SK-N-MC (cell line): ENCODE measurements around the gene MAP4K2.

Experiments
- DNase-seq: peaks from one replicate; pipeline ENCODE4 v3.0.0-alpha.2; 2011; ENCODE audit warnings: low read depth, low spot score
- H3K27ac ChIP-seq: fragments of 200-600 bp; sonication (generic); 2 replicates; pipeline ENCODE4 v1.5.1; 2016; ENCODE audit warnings: mixed run types
- H3K36me3 ChIP-seq: fragments of 200-600 bp; sonication (generic); 2 replicates; pipeline ENCODE4 v1.6.1; 2017; ENCODE audit warnings: antibody characterized with exemption, low read length, mixed read lengths; ENCODE audit not compliant: insufficient read depth
- H3K4me3 ChIP-seq: fragments of 200-600 bp; sonication (generic); 2 replicates; pipeline ENCODE4 v1.5.1; 2016
- H3K9ac ChIP-seq: fragments of 200-600 bp; sonication (generic); 2 replicates; pipeline ENCODE4 v1.8.0; 2017; ENCODE audit warnings: mixed run types, mixed read lengths; ENCODE audit not compliant: insufficient read length
- H3K9me3 ChIP-seq: fragments of 200-600 bp; sonication (generic); 2 replicates; pipeline ENCODE4 v1.6.1; 2017; ENCODE audit warnings: low read depth, mild to moderate bottlenecking, antibody characterized with exemption, low read length, moderate library complexity, mixed read lengths
- EZH2 ChIP-seq: fragments of 200-600 bp; sonication (generic); IDR thresholded peaks from one replicate; pipeline ENCODE4 v1.6.1; 2017; ENCODE audit warnings: antibody characterized with exemption
- FOXP2 ChIP-seq: optimal IDR thresholded peaks from 2 replicates; pipeline ENCODE3; 2011; ENCODE audit warnings: mild to moderate bottlenecking, moderate library complexity; ENCODE audit not compliant: insufficient read depth; ENCODE audit errors: extremely low read length, control extremely low read depth
- POLR2AphosphoS5 ChIP-seq: IDR thresholded peaks from 2 replicates; pipeline ENCODE4 v1.6.1; 2012; ENCODE audit warnings: mild to moderate bottlenecking, low read depth, low read length, borderline replicate concordance

MAP4K2 gene

GRCh38 chr11:64834031-64834722 is 31.2 kb upstream of the MAP4K2 start:
- Histone ChIP-seq H3K4me3 (no peak overlapping the region), H3K9ac (no peak overlapping the region), H3K9me3 (no peaks in the 10 kb centered on the region), H3K27ac (no peak overlapping the region), H3K36me3 (no peaks in the 10 kb centered on the region)
- no peak for DNase-seq
- TF ChIP-seq FOXP2 (no peak), EZH2 (no peak), POLR2AphosphoS5 (no peak)

GRCh38 chr11:64833509-64833908 is 30.5 kb upstream of the MAP4K2 start:
- H3K36me3 ChIP-seq: no peaks in the 10 kb centered on the region
- TF ChIP-seq POLR2AphosphoS5 (no peak), EZH2 (no peak), FOXP2 (no peak)

GRCh38 chr11:64833198-64833502 is 30.1 kb upstream of the MAP4K2 start:
- Histone ChIP-seq H3K27ac (no peak overlapping the region), H3K36me3 (no peaks in the 10 kb centered on the region), H3K9ac (no peak overlapping the region), H3K4me3 (no peak overlapping the region), H3K9me3 (no peaks in the 10 kb centered on the region)
- DNase-seq: no peak
- no peak for TF ChIP-seq FOXP2
- no peak for TF ChIP-seq EZH2
- no peak for TF ChIP-seq POLR2AphosphoS5

More at GRCh38 chr11:64833509-64833908, 30.5 kb upstream of the MAP4K2 start:
- DNase-seq: no peak
- H3K9me3 ChIP-seq: no peaks in the 10 kb centered on the region
- no peak overlapping the region for H3K27ac ChIP-seq
- H3K9ac ChIP-seq: no peak overlapping the region
- no peak overlapping the region for H3K4me3 ChIP-seq

GRCh38 chr11:64832467-64833197 is 29.6 kb upstream of the MAP4K2 start:
- Histone ChIP-seq H3K36me3 (no peaks in the 10 kb centered on the region), H3K9ac (no peak overlapping the region), H3K27ac (no peak overlapping the region), H3K9me3 (no peaks in the 10 kb centered on the region), H3K4me3 (no peak overlapping the region)
- no peak for TF ChIP-seq FOXP2
- no peak for TF ChIP-seq POLR2AphosphoS5
- DNase-seq: no peak

GRCh38 chr11:64831411-64831891 is 28.4 kb upstream of the MAP4K2 start:
- TF ChIP-seq FOXP2 (no peak), POLR2AphosphoS5 (no peak), EZH2 (no peak)
- DNase-seq: no peak
- Histone ChIP-seq H3K9me3 (no peaks in the 10 kb centered on the region), H3K36me3 (no peaks in the 10 kb centered on the region), H3K27ac (no peak overlapping the region), H3K4me3 (no peak overlapping the region), H3K9ac (no peak overlapping the region)

GRCh38 chr11:64829536-64830251 is 26.7 kb upstream of the MAP4K2 start:
- H3K36me3 ChIP-seq: no peaks in the 10 kb centered on the region
- no peak overlapping the region for H3K27ac ChIP-seq
- H3K9me3 ChIP-seq: no peaks in the 10 kb centered on the region
- TF ChIP-seq POLR2AphosphoS5 (no peak), EZH2 (no peak), FOXP2 (no peak)
- DNase-seq: no peak
- H3K9ac ChIP-seq: no peak overlapping the region
- H3K4me3 ChIP-seq: no peak overlapping the region

- Histone ChIP-seq H3K27ac (no peak overlapping the region), H3K9me3 (no peaks in the 10 kb centered on the region), H3K4me3 (no peak overlapping the region), H3K9ac (no peak overlapping the region), H3K36me3 (no peaks in the 10 kb centered on the region)
- DNase-seq: no peak
- TF ChIP-seq FOXP2 (no peak), EZH2 (no peak), POLR2AphosphoS5 (no peak)
Observed at GRCh38 chr11:64827451-64827839, 24.4 kb upstream of the MAP4K2 start.

- Histone ChIP-seq H3K27ac (no peak overlapping the region), H3K4me3 (no peak overlapping the region), H3K36me3 (no peaks in the 10 kb centered on the region), H3K9ac (no peak overlapping the region), H3K9me3 (no peaks in the 10 kb centered on the region)
- TF ChIP-seq POLR2AphosphoS5 (no peak), FOXP2 (no peak), EZH2 (no peak)
- DNase-seq: no peak
Observed at GRCh38 chr11:64826578-64827450, 23.8 kb upstream of the MAP4K2 start.
